T-helper 2 cell treated with Interferon-gamma antibody and Interleukin-4, amounts not matched to agents 5 μg/mL and 100 μg/mL, for 36 hours (primary cell): ENCODE measurements around the gene UBASH3B.
"Not testable (repeated sequence)": the region's sequence is repeated elsewhere in the genome, so short reads cannot be mapped to it uniquely, and the experiment has no call there.

Experiments used
- DNase-seq: peaks from one replicate; pipeline ENCODE4 v3.0.0; 2021; ENCODE audit warnings: low spot score
- H3K27ac Mint-ChIP-seq: one replicate; pipeline ENCODE4 v1.8.0; 2021; ENCODE audit warnings: mild to moderate bottlenecking, mixed read lengths
- H3K27me3 Mint-ChIP-seq: one replicate; pipeline ENCODE4 v1.8.0; 2021; ENCODE audit warnings: low read depth, mixed read lengths
- H3K36me3 Mint-ChIP-seq: one replicate; pipeline ENCODE4 v1.8.0; 2021; ENCODE audit warnings: low read depth, mixed read lengths
- H3K4me1 Mint-ChIP-seq: one replicate; pipeline ENCODE4 v1.8.0; 2021; ENCODE audit warnings: low read depth, mixed read lengths
- H3K4me3 Mint-ChIP-seq: one replicate; pipeline ENCODE4 v1.8.0; 2022; ENCODE audit warnings: mild to moderate bottlenecking, moderate library complexity, mixed read lengths
- H3K9me3 Mint-ChIP-seq: one replicate; pipeline ENCODE4 v1.8.0; 2021; ENCODE audit warnings: mixed read lengths

The UBASH3B gene

DNA sequence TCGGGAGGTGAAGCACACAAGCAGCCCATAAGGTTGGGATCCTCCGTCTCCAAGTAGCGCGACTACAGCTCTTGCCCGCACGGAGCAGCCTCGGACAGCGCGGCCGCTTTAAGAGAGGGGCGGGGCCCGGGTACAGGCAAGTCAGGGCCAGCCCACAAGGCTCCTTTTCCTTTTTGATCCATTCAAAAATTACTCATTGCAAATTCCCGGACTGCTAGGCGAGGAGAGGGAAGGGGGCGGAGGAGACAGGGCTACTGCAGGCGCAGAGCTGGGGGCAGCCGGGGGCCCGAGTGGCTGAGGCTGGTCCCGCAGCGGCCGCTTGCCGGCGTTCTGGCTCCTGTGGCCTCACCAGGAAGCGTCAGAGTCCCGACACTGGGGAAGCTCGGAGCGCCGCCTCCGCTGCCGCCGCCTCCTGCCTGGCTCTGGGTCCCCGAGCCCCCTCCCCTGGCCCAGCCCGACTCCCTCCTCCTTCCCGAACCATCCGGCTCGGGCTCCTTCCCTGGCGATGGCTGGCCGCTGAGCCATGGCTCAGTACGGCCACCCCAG lies at the start of gene UBASH3B:
UBASH3B (plus strand) TSS at position 196 of the 546 bp plus-strand sequence; CDS start at position 524, 328 bp downstream.
- no peaks in the 10 kb centered on the region for H3K9me3 Mint-ChIP-seq
- peaks cover 50% of the 10 kb centered on the region for H3K27me3 Mint-ChIP-seq
- H3K27ac Mint-ChIP-seq = peak within 1 kb of the TSS; percentile 75
- peak within 1 kb of the TSS; percentile 97 for H3K4me3 Mint-ChIP-seq
- peaks cover 2% of the 10 kb centered on the region for H3K36me3 Mint-ChIP-seq
- H3K4me1 Mint-ChIP-seq = peaks cover 11% of the 10 kb centered on the region
- peak; percentile 64 for DNase-seq

- not testable (repeated sequence) for H3K27ac Mint-ChIP-seq, H3K4me1 Mint-ChIP-seq, DNase-seq, H3K27me3 Mint-ChIP-seq, H3K4me3 Mint-ChIP-seq, H3K36me3 Mint-ChIP-seq, H3K9me3 Mint-ChIP-seq
Measured at GRCh38 chr11:122607162-122607561, 48.4 kb upstream of the UBASH3B start.

DNA sequence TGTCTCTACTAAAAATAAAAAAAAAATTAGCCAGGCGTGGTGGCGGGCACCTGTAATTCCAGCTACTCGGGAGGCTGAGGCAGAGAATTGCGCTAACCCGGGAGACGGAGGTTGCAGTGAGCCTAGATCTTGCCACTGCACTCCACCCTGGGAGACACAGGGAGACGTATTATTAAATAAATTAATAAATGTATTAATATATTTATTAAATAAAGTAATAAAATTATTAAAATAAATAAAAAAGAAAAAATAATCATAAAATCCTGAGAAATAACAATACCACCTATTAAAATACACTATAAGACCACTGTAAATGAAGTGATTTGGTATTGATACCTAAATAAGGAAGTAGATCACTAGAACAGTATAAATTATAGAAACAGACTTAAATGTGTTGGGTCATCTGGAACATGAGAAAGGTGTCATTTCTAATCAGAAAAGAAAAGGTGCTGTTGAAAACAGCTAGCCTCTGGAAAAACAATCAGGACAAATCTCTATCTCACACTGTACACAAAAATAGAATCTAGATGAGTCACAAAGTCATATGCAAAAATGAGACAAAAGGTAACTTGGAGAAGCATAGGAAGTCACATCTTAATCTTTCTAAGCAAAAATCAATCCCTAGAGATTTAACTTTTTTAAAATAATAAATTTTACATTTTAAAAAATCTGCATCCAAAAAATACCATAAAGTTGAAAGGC lies 43.2 kb upstream of the UBASH3B start:
- no peak for DNase-seq
- H3K9me3 Mint-ChIP-seq = no peaks in the 10 kb centered on the region
- no peaks in the 10 kb centered on the region for H3K36me3 Mint-ChIP-seq
- H3K4me1 Mint-ChIP-seq = no peaks in the 10 kb centered on the region
- no peak overlapping the region for H3K4me3 Mint-ChIP-seq
- H3K27ac Mint-ChIP-seq = no peak overlapping the region
- peaks cover 2% of the 10 kb centered on the region for H3K27me3 Mint-ChIP-seq

- Mint-ChIP-seq H3K9me3 (no peaks in the 10 kb centered on the region), H3K27me3 (no peaks in the 10 kb centered on the region), H3K4me3 (no peak overlapping the region), H3K36me3 (no peaks in the 10 kb centered on the region), H3K4me1 (no peaks in the 10 kb centered on the region), H3K27ac (no peak overlapping the region)
- no peak for DNase-seq
Measured at GRCh38 chr11:122616718-122617117, 38.8 kb upstream of the UBASH3B start.

GRCh38 chr11:122617297-122617696 lies 38.2 kb upstream of the UBASH3B start:
- no peak for DNase-seq
- H3K4me1 Mint-ChIP-seq = no peaks in the 10 kb centered on the region
- H3K4me3 Mint-ChIP-seq = no peak overlapping the region
- H3K27ac Mint-ChIP-seq = no peak overlapping the region
- H3K36me3 Mint-ChIP-seq = no peaks in the 10 kb centered on the region
- H3K27me3 Mint-ChIP-seq = no peaks in the 10 kb centered on the region
- no peaks in the 10 kb centered on the region for H3K9me3 Mint-ChIP-seq

DNA sequence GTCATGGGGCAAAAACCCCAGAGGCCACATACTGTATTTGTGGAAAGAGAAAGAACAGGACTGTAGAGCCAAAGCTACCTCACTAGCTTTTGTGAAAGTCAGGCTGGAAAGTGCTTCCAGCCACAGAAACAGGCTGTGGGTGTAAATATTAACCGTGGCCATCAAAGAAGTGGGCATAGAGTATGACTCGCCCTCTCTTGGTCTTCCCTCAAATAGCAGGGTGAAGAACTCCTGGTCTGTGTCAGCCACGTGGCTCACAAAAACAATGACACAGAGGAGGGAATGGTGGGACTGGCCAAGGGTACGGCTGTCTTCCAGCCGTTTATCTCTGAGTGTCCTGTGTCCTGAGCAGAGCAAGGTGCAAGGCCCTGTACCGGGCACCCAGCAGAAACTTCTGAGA lies 37.6 kb upstream of the UBASH3B start:
- H3K27me3 Mint-ChIP-seq = no peaks in the 10 kb centered on the region

GRCh38 chr11:122618927-122619326 lies 36.6 kb upstream of the UBASH3B start:
- Mint-ChIP-seq H3K27ac (no peak overlapping the region), H3K9me3 (no peaks in the 10 kb centered on the region), H3K4me1 (no peaks in the 10 kb centered on the region), H3K36me3 (no peaks in the 10 kb centered on the region), H3K27me3 (no peaks in the 10 kb centered on the region), H3K4me3 (no peak overlapping the region)
- DNase-seq = no peak

More for the DNA sequence above, 37.6 kb upstream of the UBASH3B start:
- H3K9me3 Mint-ChIP-seq = no peaks in the 10 kb centered on the region
- H3K27ac Mint-ChIP-seq = no peak overlapping the region
- H3K36me3 Mint-ChIP-seq = no peaks in the 10 kb centered on the region
- no peaks in the 10 kb centered on the region for H3K4me1 Mint-ChIP-seq
- no peak for DNase-seq
- H3K4me3 Mint-ChIP-seq = no peak overlapping the region

DNA sequence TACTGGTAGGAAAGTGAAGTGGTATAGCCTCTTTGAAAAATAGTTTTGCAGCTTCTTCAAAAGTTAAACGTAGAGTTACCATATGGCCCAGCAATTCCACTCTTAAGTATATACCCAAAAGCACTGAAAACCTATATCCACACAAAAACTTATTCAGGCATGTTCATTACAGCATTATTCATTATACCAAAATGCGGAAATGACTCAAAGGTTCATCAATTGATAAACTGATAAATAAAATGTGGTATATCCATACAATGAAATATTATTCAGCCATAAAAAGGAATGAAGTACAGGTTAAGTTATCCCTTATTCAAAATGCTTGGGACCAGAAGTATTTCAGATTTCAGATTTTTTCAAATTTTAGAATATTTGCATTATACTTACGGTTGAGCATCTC lies 35.8 kb upstream of the UBASH3B start:
- Mint-ChIP-seq H3K9me3 (no peaks in the 10 kb centered on the region), H3K4me3 (no peak overlapping the region), H3K27me3 (peaks cover 3% of the 10 kb centered on the region), H3K36me3 (no peaks in the 10 kb centered on the region), H3K4me1 (no peaks in the 10 kb centered on the region), H3K27ac (no peak overlapping the region)
- DNase-seq = no peak

DNA sequence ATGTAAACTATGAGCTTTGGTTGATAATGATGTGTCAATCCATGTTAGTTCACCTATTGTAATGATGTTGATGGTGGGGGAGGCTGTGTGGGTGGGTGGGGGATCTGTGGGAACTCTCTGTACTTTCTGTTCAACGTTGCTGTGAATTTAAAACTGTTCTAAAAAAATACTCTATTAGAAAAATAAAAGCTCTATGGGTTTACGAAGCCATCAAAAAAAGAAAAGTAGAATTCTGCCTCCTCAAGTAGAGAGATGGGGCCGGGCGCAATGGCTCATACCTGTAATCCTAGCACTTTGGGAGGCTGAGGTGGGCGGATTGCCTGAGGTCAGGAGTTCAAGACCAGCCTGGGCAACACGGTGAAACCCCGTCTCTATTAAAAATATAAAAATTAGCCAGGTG lies 30.0 kb upstream of the UBASH3B start:
- not testable (repeated sequence) for H3K4me3 Mint-ChIP-seq, H3K27ac Mint-ChIP-seq, H3K4me1 Mint-ChIP-seq, DNase-seq, H3K9me3 Mint-ChIP-seq, H3K27me3 Mint-ChIP-seq, H3K36me3 Mint-ChIP-seq

DNA sequence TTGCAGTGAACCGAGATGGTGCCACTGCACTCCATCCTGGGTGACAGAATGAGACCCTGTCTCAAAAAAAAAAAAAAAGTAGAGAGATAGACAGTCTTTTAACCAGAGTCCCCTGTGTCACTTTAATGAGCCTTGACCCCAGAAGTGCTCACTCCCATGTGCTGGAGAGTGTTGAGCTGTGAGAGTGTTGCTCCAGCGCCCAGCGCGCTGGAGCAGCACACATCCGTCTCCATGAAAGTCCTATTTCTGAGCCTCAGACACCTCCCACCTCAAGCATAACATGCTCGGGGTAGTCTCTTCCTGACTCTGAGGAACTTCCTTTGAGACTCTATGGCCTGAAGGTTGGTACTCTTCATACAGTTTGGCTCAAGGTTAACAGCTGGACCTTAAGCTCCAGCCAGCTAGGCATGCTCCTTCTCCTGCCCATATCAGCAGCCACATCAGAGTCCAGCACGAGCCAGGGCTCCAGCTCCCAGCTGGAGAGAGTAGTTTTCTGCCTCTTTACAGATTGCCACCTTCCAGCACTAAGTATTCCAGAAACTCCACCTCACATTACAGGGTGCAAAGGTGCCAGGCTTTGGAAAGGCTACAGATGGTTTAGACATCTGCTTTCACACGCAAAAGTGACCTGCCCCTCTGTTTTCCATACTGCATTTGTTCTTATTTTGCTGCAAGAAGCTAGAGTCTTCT lies 29.4 kb upstream of the UBASH3B start:
- Mint-ChIP-seq H3K9me3 (no peaks in the 10 kb centered on the region), H3K4me1 (no peaks in the 10 kb centered on the region), H3K27ac (no peak overlapping the region), H3K36me3 (no peaks in the 10 kb centered on the region), H3K4me3 (no peak overlapping the region), H3K27me3 (peaks cover 3% of the 10 kb centered on the region)
- no peak for DNase-seq

DNA sequence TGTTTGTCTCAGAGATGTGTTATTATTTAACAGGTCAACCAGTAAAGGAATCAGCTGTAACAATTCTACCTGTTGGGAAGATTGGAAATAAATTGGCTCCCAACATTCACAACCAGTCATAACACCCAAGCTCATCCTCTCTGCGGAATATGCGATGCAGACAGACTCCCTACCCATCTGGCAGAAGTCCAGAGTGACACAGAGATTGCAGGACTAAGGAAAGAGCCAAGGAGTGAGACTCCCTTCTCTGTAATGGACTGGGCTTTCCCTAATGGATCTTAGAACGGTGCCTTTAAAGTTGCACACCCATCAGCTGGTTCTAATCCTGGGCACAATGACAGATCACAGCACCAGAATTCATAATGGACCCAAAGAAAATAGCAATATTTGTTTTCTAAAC lies 27.8 kb upstream of the UBASH3B start:
- no peak overlapping the region for H3K27ac Mint-ChIP-seq
- no peak for DNase-seq
- H3K9me3 Mint-ChIP-seq = no peaks in the 10 kb centered on the region
- peaks cover 8% of the 10 kb centered on the region for H3K27me3 Mint-ChIP-seq
- no peak overlapping the region for H3K4me3 Mint-ChIP-seq
- no peaks in the 10 kb centered on the region for H3K4me1 Mint-ChIP-seq
- no peaks in the 10 kb centered on the region for H3K36me3 Mint-ChIP-seq

DNA sequence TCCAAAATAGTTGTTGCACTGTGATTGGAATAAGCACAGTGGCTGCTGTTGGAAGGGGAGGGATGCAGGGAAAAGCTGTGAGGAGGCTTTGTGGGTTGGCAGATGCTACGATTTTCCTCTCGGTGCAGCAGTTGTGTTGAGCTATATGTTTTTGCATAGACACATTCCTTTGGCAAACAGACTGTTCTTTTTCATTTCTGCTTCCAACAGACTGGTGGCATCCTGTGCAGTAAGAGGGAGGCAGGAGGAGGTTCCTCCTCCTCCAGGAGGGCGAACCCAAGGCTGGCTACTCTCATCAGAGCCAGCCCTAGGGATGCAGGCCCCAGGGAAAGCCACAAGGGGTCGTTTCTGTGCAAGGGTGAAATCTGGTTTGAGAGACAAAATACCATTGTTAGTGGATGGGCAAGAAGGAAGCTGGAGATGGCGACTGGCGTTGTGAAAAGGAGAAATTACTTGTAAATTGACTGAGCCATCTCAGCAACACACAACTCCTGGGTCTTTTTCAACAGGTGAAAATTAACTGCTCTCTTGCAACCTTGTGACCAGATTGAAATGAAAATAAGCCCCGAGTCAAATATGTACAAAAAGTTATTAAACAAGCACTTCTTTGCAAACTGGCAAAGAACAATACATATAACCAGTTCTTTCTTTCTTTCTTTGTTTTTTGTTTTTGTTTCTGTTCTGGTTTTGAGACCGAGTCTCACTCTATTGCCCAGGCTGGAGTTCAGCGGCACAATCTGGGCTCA lies 26.5 kb upstream of the UBASH3B start:
- H3K27ac Mint-ChIP-seq = no peak overlapping the region
- no peaks in the 10 kb centered on the region for H3K36me3 Mint-ChIP-seq
- H3K4me1 Mint-ChIP-seq = no peaks in the 10 kb centered on the region
- H3K9me3 Mint-ChIP-seq = no peaks in the 10 kb centered on the region
- DNase-seq = peak; percentile 48
- peaks cover 10% of the 10 kb centered on the region for H3K27me3 Mint-ChIP-seq
- no peak overlapping the region for H3K4me3 Mint-ChIP-seq

- Mint-ChIP-seq H3K27me3 (peaks cover 8% of the 10 kb centered on the region), H3K9me3 (no peaks in the 10 kb centered on the region), H3K4me3 (no peak overlapping the region), H3K36me3 (no peaks in the 10 kb centered on the region), H3K4me1 (peaks cover 2% of the 10 kb centered on the region), H3K27ac (no peak overlapping the region)
- DNase-seq = no peak
Measured at GRCh38 chr11:122632181-122632824, 23.2 kb upstream of the UBASH3B start.
